GM21423 (cell line): ENCODE data around the gene ACHE.

Experiments used
- ATAC-seq: cut with Tn5 transposase; IDR thresholded peaks from one replicate; pipeline ENCODE4 v1.9.1; 2021; ENCODE audit warnings: mild to moderate bottlenecking, moderate library complexity; ENCODE audit not compliant: unreplicated experiment

ACHE gene

GRCh38 chr7:100897772-100898454 lies 2.2 kb upstream of the ACHE start:
- no peak for ATAC-seq

- ATAC-seq, result no peak
These were observed 1.3 kb upstream of the ACHE start for GRCh38 chr7:100896732-100897608.

- no peak for ATAC-seq
These were observed 456 bp upstream of the ACHE start for GRCh38 chr7:100895956-100896731.

- ATAC-seq, result no peak
These were observed 608 bp downstream of the ACHE start for GRCh38 chr7:100894860-100895700.

GRCh38 chr7:100893910-100894721 lies 1.6 kb downstream of the ACHE start:
- no peak for ATAC-seq

- ATAC-seq, result no peak
These were observed 2.3 kb downstream of the ACHE start for GRCh38 chr7:100893318-100893895.

GRCh38 chr7:100892364-100893317 lies 3.0 kb downstream of the ACHE start:
- ATAC-seq, result no peak

- no peak for ATAC-seq
These were observed 4.0 kb downstream of the ACHE start for GRCh38 chr7:100891568-100892247.

GRCh38 chr7:100890653-100891567 lies 4.8 kb downstream of the ACHE start:
- ATAC-seq, result no peak

GRCh38 chr7:100888988-100889750 lies 6.5 kb downstream of the ACHE start, which contains the start of gene UFSP1:
Gene UFSP1, minus strand, starts transcription at chr7:100889715. Its CDS starts 444 bp downstream, at chr7:100889271.
- peak; percentile 35 for ATAC-seq

GRCh38 chr7:100888291-100888987 lies 7.2 kb downstream of the ACHE start:
- ATAC-seq, result no peak

GRCh38 chr7:100887516-100888290 lies 8.0 kb downstream of the ACHE start:
- ATAC-seq, result peak; percentile 43

GRCh38 chr7:100886936-100887515 lies 8.7 kb downstream of the ACHE start:
- ATAC-seq, result no peak
